Mucosa of stomach (tissue), 1 donor: ENCODE data around the gene TMEM8B.
"Not testable (repeated sequence)": the region's sequence is repeated elsewhere in the genome, so short reads cannot be mapped to it uniquely, and the experiment has no call there.

Experiments used
- H3K27me3 ChIP-seq: one replicate; pipeline ENCODE4 v1.7.0; 2013; ENCODE audit warnings: mild to moderate bottlenecking, low read length; ENCODE audit not compliant: control insufficient read depth, insufficient read depth
- H3K36me3 ChIP-seq: one replicate; pipeline ENCODE4 v1.7.0; 2013; ENCODE audit warnings: low read length; ENCODE audit not compliant: control insufficient read depth, insufficient read depth
- H3K4me1 ChIP-seq: one replicate; pipeline ENCODE4 v1.7.0; 2013; ENCODE audit warnings: mild to moderate bottlenecking, low read length; ENCODE audit not compliant: control insufficient read depth, insufficient read depth
- H3K4me3 ChIP-seq: one replicate; pipeline ENCODE4 v1.7.0; 2013; ENCODE audit warnings: low read length
- H3K9ac ChIP-seq: one replicate; pipeline ENCODE4 v1.7.0; 2013; ENCODE audit warnings: mild to moderate bottlenecking, low read length, moderate library complexity
- H3K9me3 ChIP-seq: one replicate; pipeline ENCODE4 v1.7.0; 2013; ENCODE audit warnings: mild to moderate bottlenecking, low read length, moderate library complexity; ENCODE audit not compliant: control insufficient read depth
- donor health status: Pancreatic carcinoma.

The TMEM8B gene

GRCh38 chr9:35863583-35863982 is 34.6 kb downstream of the TMEM8B start:
- H3K4me3 ChIP-seq = no peak overlapping the region
- no peak overlapping the region for H3K9ac ChIP-seq
- H3K9me3 ChIP-seq = no peaks in the 10 kb centered on the region
- H3K36me3 ChIP-seq = no peaks in the 10 kb centered on the region
- H3K4me1 ChIP-seq = no peaks in the 10 kb centered on the region
- peaks cover 16% of the 10 kb centered on the region for H3K27me3 ChIP-seq

DNA sequence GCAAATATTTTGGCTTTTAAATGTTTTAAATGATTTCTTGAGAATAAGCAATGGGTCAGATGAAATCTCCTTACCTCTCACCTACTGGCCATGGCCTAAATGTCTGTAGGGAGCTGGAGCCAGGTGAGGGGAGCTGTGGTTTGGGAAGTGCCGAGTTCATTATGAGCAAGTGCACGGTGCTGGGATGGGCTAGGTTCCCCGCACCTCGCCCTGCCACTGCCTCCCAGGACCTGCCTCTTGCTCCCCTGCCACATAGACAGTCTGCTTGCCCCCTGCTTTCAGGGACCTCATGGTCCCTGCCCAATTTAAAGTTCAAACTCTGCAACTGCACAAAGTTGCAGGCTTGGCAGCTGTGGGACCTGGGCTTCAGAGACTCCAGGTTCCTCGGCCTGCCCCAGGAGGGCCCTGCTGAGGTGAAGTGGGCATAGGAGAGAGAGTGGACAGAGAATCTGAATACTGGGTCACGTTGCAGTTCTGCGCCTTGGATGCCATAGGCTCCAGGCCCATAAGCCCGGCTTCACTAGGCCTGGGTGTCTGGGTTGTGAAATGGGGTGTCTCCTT is 35.7 kb downstream of the TMEM8B start:
- H3K36me3 ChIP-seq = no peaks in the 10 kb centered on the region
- H3K27me3 ChIP-seq = peaks cover 16% of the 10 kb centered on the region
- no peak overlapping the region for H3K4me3 ChIP-seq
- H3K9ac ChIP-seq = no peak overlapping the region
- no peaks in the 10 kb centered on the region for H3K4me1 ChIP-seq
- H3K9me3 ChIP-seq = no peaks in the 10 kb centered on the region

DNA sequence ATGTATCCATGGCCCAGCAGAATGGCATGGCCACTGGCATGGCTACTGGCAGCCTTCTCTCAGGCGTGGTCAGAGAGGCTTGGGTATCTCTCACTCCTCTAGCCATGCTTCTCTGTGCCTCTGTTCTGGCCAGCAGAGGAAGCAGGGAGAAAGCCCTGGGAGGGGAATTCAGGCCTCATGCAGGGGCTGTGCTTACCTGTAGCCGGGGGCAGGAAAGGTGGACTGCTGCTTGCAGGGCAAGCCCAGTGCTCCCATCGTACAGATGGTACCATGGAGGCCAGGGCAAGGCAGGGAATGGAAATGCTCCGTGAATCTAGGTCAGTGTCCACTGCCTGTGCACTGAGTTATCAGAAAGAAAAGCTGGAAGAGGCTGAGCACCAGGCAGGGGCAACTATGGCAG is 38.5 kb downstream of the TMEM8B start:
- H3K9me3 ChIP-seq = no peaks in the 10 kb centered on the region
- no peak overlapping the region for H3K9ac ChIP-seq
- no peaks in the 10 kb centered on the region for H3K36me3 ChIP-seq
- peaks cover 1% of the 10 kb centered on the region for H3K27me3 ChIP-seq
- no peak overlapping the region for H3K4me3 ChIP-seq
- no peaks in the 10 kb centered on the region for H3K4me1 ChIP-seq

GRCh38 chr9:35868933-35869332 is 39.9 kb downstream of the TMEM8B start:
- H3K36me3 ChIP-seq = no peaks in the 10 kb centered on the region
- no peaks in the 10 kb centered on the region for H3K9me3 ChIP-seq
- no peaks in the 10 kb centered on the region for H3K27me3 ChIP-seq
- H3K4me1 ChIP-seq = no peaks in the 10 kb centered on the region
- no peak overlapping the region for H3K4me3 ChIP-seq
- no peak overlapping the region for H3K9ac ChIP-seq

- no peaks in the 10 kb centered on the region for H3K36me3 ChIP-seq
- no peaks in the 10 kb centered on the region for H3K27me3 ChIP-seq
- H3K4me3 ChIP-seq = no peak overlapping the region
- H3K9ac ChIP-seq = no peak overlapping the region
- no peaks in the 10 kb centered on the region for H3K4me1 ChIP-seq
- H3K9me3 ChIP-seq = no peaks in the 10 kb centered on the region
These were observed 40.7 kb downstream of the TMEM8B start for GRCh38 chr9:35869621-35870216.

- H3K36me3 ChIP-seq = no peaks in the 10 kb centered on the region
- H3K9me3 ChIP-seq = no peaks in the 10 kb centered on the region
- no peaks in the 10 kb centered on the region for H3K4me1 ChIP-seq
- no peak within 1 kb of the TSS for H3K9ac ChIP-seq
- no peaks in the 10 kb centered on the region for H3K27me3 ChIP-seq
- H3K4me3 ChIP-seq = no peak within 1 kb of the TSS
These were observed 41.4 kb downstream of the TMEM8B start, which contains the start of gene OR13J1 for GRCh38 chr9:35870351-35870923. OR13J1 (minus strand) TSS chr9:35870401; CDS start chr9:35870401, 0 bp downstream.

GRCh38 chr9:35871545-35871944 is 42.5 kb downstream of the TMEM8B start:
- Histone ChIP-seq H3K9me3 (no peaks in the 10 kb centered on the region), H3K4me1 (no peaks in the 10 kb centered on the region), H3K4me3 (no peak overlapping the region), H3K9ac (no peak overlapping the region), H3K27me3 (no peaks in the 10 kb centered on the region), H3K36me3 (no peaks in the 10 kb centered on the region)

DNA sequence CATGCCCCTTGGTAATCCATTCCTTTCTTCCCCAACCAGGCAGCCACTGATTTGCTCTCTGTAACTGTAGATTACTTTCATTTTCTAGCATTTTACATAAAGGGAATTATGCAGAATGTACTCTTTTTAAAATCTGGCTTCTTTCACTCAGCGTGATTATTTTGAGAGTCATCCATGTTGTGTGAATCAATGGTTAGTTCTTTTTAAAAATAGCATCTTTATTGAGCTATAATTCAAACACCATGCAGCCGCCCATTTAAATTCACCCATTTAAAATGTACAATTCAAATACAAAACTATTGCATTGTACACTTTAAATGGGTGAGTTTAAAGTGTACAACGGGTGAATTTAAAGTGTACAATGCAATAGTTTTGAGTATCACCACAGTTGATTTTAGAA is 43.5 kb downstream of the TMEM8B start:
- Histone ChIP-seq H3K9me3 (no peaks in the 10 kb centered on the region), H3K4me1 (no peaks in the 10 kb centered on the region), H3K27me3 (no peaks in the 10 kb centered on the region), H3K9ac (no peak overlapping the region), H3K36me3 (no peaks in the 10 kb centered on the region), H3K4me3 (no peak overlapping the region)

GRCh38 chr9:35882263-35882848 is 53.3 kb downstream of the TMEM8B start:
- Histone ChIP-seq H3K9ac (no peak overlapping the region), H3K4me1 (no peaks in the 10 kb centered on the region), H3K36me3 (no peaks in the 10 kb centered on the region), H3K27me3 (no peaks in the 10 kb centered on the region), H3K4me3 (no peak overlapping the region), H3K9me3 (no peaks in the 10 kb centered on the region)

GRCh38 chr9:35882996-35883395 is 54.0 kb downstream of the TMEM8B start:
- no peaks in the 10 kb centered on the region for H3K9me3 ChIP-seq
- no peaks in the 10 kb centered on the region for H3K36me3 ChIP-seq
- H3K27me3 ChIP-seq = no peaks in the 10 kb centered on the region
- no peak overlapping the region for H3K9ac ChIP-seq
- H3K4me3 ChIP-seq = no peak overlapping the region
- no peaks in the 10 kb centered on the region for H3K4me1 ChIP-seq

DNA sequence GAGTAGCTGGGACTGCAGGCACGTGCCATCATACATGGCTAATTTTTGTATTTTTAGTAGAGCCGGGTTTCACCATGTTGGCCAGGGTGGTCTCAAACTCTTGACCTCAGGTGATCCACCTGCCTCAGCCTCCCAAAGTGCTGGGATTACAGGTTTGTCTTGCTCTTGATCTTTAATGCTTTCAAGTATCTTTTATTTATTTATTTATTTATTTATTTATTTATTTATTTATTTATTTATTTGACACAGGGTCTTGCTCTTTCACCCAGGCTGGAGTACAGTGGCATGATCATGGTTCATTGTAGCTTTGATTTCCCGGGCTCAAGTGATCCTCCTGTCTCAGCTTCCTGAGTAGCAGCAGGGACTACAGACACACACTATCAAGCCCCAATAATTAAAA is 55.9 kb downstream of the TMEM8B start:
- H3K27me3 ChIP-seq, H3K9me3 ChIP-seq: not testable (repeated sequence)

DNA sequence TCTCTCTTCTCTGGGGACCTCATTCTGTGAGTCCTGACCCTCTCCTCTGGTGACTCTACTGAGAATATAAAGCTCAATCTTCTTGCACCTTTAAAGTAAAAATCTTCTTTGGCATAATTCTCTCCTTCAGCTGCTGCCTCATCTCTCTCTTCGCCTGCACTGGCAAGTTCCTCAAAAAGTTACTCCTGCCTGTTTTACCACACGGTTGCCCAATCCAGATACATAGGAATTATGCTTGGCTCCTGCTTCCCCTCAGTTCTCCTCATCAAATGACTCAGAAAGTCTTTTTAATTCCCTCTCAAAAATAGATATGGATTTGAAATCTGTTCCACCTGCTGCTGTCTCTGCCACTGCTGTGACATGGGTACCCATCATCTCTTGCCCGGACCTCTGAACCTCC is 62.6 kb downstream of the TMEM8B start:
- H3K9me3 ChIP-seq = no peaks in the 10 kb centered on the region
- H3K27me3 ChIP-seq = peaks cover 5% of the 10 kb centered on the region
- no peak overlapping the region for H3K9ac ChIP-seq
- H3K36me3 ChIP-seq = no peaks in the 10 kb centered on the region
- no peaks in the 10 kb centered on the region for H3K4me1 ChIP-seq
- H3K4me3 ChIP-seq = no peak overlapping the region

More for the DNA sequence above, 55.9 kb downstream of the TMEM8B start:
- H3K4me3 ChIP-seq, H3K9ac ChIP-seq, H3K36me3 ChIP-seq, H3K4me1 ChIP-seq: not testable (repeated sequence)
